ENCODE results near the gene ZFP1. TPM values are rescaled to one million over a fixed set of nuclear protein-coding genes. Genes with fewer than 3 reads are reported as not detected.

The ZFP1 gene
- total RNA-seq, 1 experiment from 2014 or later = 15.3 TPM

GRCh38 chr16:75143941-75144340, 4.4 kb upstream of the ZFP1 start:
- H2BK12ac ChIP-seq (ENCODE audit: insufficient read length, low read depth, low read length) = no peak overlapping the region
- Mint-ChIP-seq H3K27ac (no peak overlapping the region), H3K4me1 (peaks cover 0 to under 1% of the 10 kb centered on the region in 2 experiments; a peak in 3 of 4 replicates), H3K27me3 (ENCODE audit: low read depth) (peaks cover 9% of the 10 kb centered on the region), H3K9me3 (peaks cover 10 to 14% of the 10 kb centered on the region in 2 experiments), H3K36me3 (ENCODE audit: insufficient read depth in 1 of 3, low read depth in 3 of 3) (peaks cover under 1 to 2% (median 1%) of the 10 kb centered on the region in 3 experiments; a peak in 5 of 7 replicates), H3K4me3 (no peak overlapping the region)
- H3K27me3 ChIP-seq (ENCODE audit: insufficient read depth, low read length) = no peaks in the 10 kb centered on the region
- H3K9ac ChIP-seq (ENCODE audit: extremely low read depth, insufficient read length, low read length) = no peak overlapping the region
- H2BK5ac ChIP-seq (ENCODE audit: insufficient read length, low read length) = no peak overlapping the region
- H3K79me2 ChIP-seq (ENCODE audit: insufficient read depth, low read length) = no peaks in the 10 kb centered on the region
- no peak for DNase-seq
- no peak overlapping the region for H2AK5ac ChIP-seq (ENCODE audit: insufficient read length, low read length)
- H3K9me3 ChIP-seq (ENCODE audit: control insufficient read depth, low read depth, low read length) = peaks cover 4% of the 10 kb centered on the region
- no peak for TF ChIP-seq CTCF (conservative IDR thresholded peaks at IDR 0.05)
- no peak overlapping the region for H4K91ac ChIP-seq (ENCODE audit: insufficient read length, low read depth, low read length)
- no peak overlapping the region for H3K18ac ChIP-seq (ENCODE audit: insufficient read length, low read depth, low read length)
- no peaks in the 10 kb centered on the region for H3K79me1 ChIP-seq (ENCODE audit: insufficient read depth, low read depth, low read length, poor library complexity, severe bottlenecking)
- H3K14ac ChIP-seq (ENCODE audit: insufficient read depth, low read length) = no peak overlapping the region
- no peak overlapping the region for H3K4ac ChIP-seq (ENCODE audit: low read depth, low read length)
- H3K23ac ChIP-seq (ENCODE audit: insufficient read length, low read depth, low read length) = no peak overlapping the region
- no peak overlapping the region for H2BK120ac ChIP-seq (ENCODE audit: low read depth, low read length, poor library complexity, severe bottlenecking)
- H3K4me2 ChIP-seq (ENCODE audit: insufficient read depth, insufficient read length, low read length) = no peak overlapping the region
- H4K20me1 ChIP-seq (ENCODE audit: control insufficient read depth, insufficient read depth, insufficient read length) = no peaks in the 10 kb centered on the region
- no peaks in the 10 kb centered on the region for H3K23me2 ChIP-seq (ENCODE audit: insufficient read length, low read depth, low read length, poor library complexity, severe bottlenecking)
- H2BK20ac ChIP-seq (ENCODE audit: low read depth, low read length, poor library complexity, severe bottlenecking) = no peak overlapping the region
- no peak overlapping the region for H3T11ph ChIP-seq (ENCODE audit: low read length)
- no peak overlapping the region for H3K27ac ChIP-seq (ENCODE audit: insufficient read length, low read depth, low read length)
- no CpG with 5 or more reads among the region's 6 CpGs for WGBS (ENCODE audit: extremely low coverage, insufficient read length, low lambda C conversion rate)
- no peak overlapping the region for H4K5ac ChIP-seq (ENCODE audit: insufficient read length, low read depth, low read length)
- H4K8ac ChIP-seq (replicated peaks; ENCODE audit: insufficient read length, low read depth, low read length) = no peak overlapping the region
- H3K4me1 ChIP-seq (ENCODE audit: insufficient read depth, low read length) = no peaks in the 10 kb centered on the region
- H2AFZ ChIP-seq (ENCODE audit: low read length) = no peak overlapping the region
- no peak overlapping the region for H3K56ac ChIP-seq (ENCODE audit: insufficient read length, low read depth, low read length)
- no peak overlapping the region for H2BK15ac ChIP-seq (ENCODE audit: low read depth, low read length)
